Right atrium auricular region (tissue), 2 donors: ENCODE data around the gene MUC7. TPM values are rescaled to one million over a fixed set of nuclear protein-coding genes. Genes with fewer than 3 reads are reported as not detected.

Experiments used
- DNase-seq: peaks from one replicate; pipeline ENCODE4 v3.0.0-alpha.2; 2019; ENCODE audit warnings: low spot score
- H3K27ac ChIP-seq, 2 donors: fragments of 200-600 bp; sonication (generic); 1 replicate in 1 of 2; 2 replicates in 1 of 2; pipeline ENCODE4 v1.5.1; 2016 to 2019
- H3K27me3 ChIP-seq, 2 donors: fragments of 200-600 bp; sonication (generic); one replicate each; pipeline versions ENCODE4 v1.5.1 to v1.6.0; 2017 to 2019
- H3K36me3 ChIP-seq: fragments of 200-600 bp; sonication (generic); one replicate; pipeline ENCODE4 v1.5.1; 2016
- H3K4me1 ChIP-seq, 2 donors: fragments of 200-600 bp; sonication (generic); one replicate each; pipeline versions ENCODE4 v1.5.1 to v1.6.0; 2017 to 2019
- H3K4me3 ChIP-seq, 2 donors: fragments of 200-600 bp; sonication (generic); 1 replicate in 1 of 2; 2 replicates in 1 of 2; pipeline ENCODE4 v1.5.1; 2017 to 2019; ENCODE audit warnings: mild to moderate bottlenecking in 1 of 2, moderate library complexity in 1 of 2
- H3K9me3 ChIP-seq, 2 donors: fragments of 200-600 bp; sonication (generic); one replicate each; pipeline ENCODE4 v1.5.1; 2019
- total RNA-seq, 2 donors: library from RNA; depleted of rRNA; stranded (reverse); fragments of >200 nt; gene quantifications; one replicate each; pipeline ENCODE4 v1.1.0, GENCODE V29; 2016
- TF ChIP-seq, protein P1 (sequence below), 2 donors: fragments of 200-600 bp; sonication (generic); IDR thresholded peaks; one replicate each; pipeline ENCODE4 v1.5.1; 2019; ENCODE audit warnings: antibody characterized with exemption in 2 of 2

The MUC7 gene
- total RNA-seq, 2 donors from 2014 or later = not detected

- H3K9me3 ChIP-seq = no peaks in the 10 kb centered on the region
- TF ChIP-seq, protein P1, sequence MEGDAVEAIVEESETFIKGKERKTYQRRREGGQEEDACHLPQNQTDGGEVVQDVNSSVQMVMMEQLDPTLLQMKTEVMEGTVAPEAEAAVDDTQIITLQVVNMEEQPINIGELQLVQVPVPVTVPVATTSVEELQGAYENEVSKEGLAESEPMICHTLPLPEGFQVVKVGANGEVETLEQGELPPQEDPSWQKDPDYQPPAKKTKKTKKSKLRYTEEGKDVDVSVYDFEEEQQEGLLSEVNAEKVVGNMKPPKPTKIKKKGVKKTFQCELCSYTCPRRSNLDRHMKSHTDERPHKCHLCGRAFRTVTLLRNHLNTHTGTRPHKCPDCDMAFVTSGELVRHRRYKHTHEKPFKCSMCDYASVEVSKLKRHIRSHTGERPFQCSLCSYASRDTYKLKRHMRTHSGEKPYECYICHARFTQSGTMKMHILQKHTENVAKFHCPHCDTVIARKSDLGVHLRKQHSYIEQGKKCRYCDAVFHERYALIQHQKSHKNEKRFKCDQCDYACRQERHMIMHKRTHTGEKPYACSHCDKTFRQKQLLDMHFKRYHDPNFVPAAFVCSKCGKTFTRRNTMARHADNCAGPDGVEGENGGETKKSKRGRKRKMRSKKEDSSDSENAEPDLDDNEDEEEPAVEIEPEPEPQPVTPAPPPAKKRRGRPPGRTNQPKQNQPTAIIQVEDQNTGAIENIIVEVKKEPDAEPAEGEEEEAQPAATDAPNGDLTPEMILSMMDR (IDR thresholded peaks at IDR 0.05) = no peak
- H3K27me3 ChIP-seq = no peaks in the 10 kb centered on the region
Measured at GRCh38 chr4:70504733-70505132, 32.7 kb downstream of the MUC7 start.

DNA sequence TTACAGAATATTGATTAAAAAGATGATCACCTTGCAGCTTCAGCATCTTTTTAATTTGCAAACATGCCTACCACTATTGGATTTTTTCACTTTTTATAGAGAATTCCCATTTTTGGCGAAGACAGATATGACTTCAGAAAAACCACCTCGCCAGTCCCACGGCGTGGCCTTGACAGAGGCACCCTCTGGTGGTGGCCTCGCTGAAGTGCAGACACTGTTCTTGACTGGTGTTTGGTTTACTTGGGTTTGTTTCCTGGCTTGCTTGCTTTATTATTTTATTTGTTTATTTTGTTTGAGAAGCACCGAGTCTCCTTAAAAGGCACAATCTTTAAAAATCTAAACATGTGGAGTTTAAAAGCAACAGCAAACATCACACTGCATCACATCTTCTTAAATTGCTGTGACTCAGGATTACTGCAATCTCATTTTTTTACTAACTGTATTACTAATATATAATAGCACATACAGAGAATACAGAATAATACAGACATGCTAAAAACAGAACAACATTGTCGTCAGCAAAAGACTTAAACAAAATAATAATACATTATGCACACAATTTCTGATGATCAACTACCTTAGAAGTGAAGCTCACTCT is 33.3 kb downstream of the MUC7 start:
- Histone ChIP-seq H3K4me1 (no peaks in the 10 kb centered on the region), H3K27me3 (no peaks in the 10 kb centered on the region), H3K4me3 (no peak overlapping the region), H3K27ac (no peak overlapping the region), H3K9me3 (no peaks in the 10 kb centered on the region), H3K36me3 (no peaks in the 10 kb centered on the region)
- TF ChIP-seq, protein P1 (IDR thresholded peaks at IDR 0.05) = peak; percentile 63 to 83
- DNase-seq = no peak

More at GRCh38 chr4:70504733-70505132, 32.7 kb downstream of the MUC7 start:
- H3K27ac ChIP-seq = no peak overlapping the region
- H3K4me1 ChIP-seq = no peaks in the 10 kb centered on the region
- DNase-seq = no peak
- no peaks in the 10 kb centered on the region for H3K36me3 ChIP-seq
- H3K4me3 ChIP-seq = no peak overlapping the region

DNA sequence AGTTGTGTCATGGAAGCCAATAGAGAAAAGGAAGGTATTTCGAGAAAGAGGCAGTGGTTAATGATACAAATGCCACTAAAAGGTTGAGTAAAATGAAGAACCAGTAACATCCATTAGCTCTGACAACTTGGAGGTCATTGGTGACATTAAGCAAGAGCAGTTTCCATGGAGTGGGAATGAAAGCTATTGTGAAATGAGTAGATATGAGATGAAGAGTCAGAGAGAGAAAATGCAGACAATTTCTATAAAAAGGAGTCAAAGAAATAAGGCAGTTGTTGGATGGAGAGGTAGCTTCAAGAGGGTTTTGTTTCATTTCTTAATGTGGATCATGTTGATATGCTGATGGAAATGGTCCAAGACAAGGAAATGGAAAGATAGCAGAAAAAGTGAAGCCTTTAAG is 36.8 kb downstream of the MUC7 start:
- Histone ChIP-seq H3K27ac (no peak overlapping the region), H3K27me3 (no peaks in the 10 kb centered on the region), H3K36me3 (no peaks in the 10 kb centered on the region), H3K4me1 (no peaks in the 10 kb centered on the region), H3K4me3 (no peak overlapping the region), H3K9me3 (no peaks in the 10 kb centered on the region)
- DNase-seq = no peak
- TF ChIP-seq, protein P1 (IDR thresholded peaks at IDR 0.05) = no peak

- no peaks in the 10 kb centered on the region for H3K27me3 ChIP-seq
- H3K9me3 ChIP-seq = no peaks in the 10 kb centered on the region
- TF ChIP-seq, protein P1 (IDR thresholded peaks at IDR 0.05) = no peak
- H3K36me3 ChIP-seq = no peaks in the 10 kb centered on the region
- no peak overlapping the region for H3K27ac ChIP-seq
- no peak for DNase-seq
- no peaks in the 10 kb centered on the region for H3K4me1 ChIP-seq
- H3K4me3 ChIP-seq = no peak overlapping the region
Measured at GRCh38 chr4:70511365-70511764, 39.4 kb downstream of the MUC7 start.

GRCh38 chr4:70515367-70516250 is 43.6 kb downstream of the MUC7 start:
- Histone ChIP-seq H3K27ac (no peak overlapping the region), H3K27me3 (no peaks in the 10 kb centered on the region), H3K4me1 (no peaks in the 10 kb centered on the region), H3K4me3 (no peak overlapping the region), H3K9me3 (no peaks in the 10 kb centered on the region), H3K36me3 (no peaks in the 10 kb centered on the region)
- TF ChIP-seq, protein P1 (IDR thresholded peaks at IDR 0.05) = no peak
- DNase-seq = no peak
